ENCODE data around the gene EEF1G. TPM values are rescaled to one million over a fixed set of nuclear protein-coding genes. Genes with fewer than 3 reads are reported as not detected.
"Not testable (repeated sequence)": the region's sequence is repeated elsewhere in the genome, so short reads cannot be mapped to it uniquely, and the experiment has no call there.

Gene EEF1G
- total RNA-seq, 1 donor: 1,443 TPM

- TF ChIP-seq, protein P1, sequence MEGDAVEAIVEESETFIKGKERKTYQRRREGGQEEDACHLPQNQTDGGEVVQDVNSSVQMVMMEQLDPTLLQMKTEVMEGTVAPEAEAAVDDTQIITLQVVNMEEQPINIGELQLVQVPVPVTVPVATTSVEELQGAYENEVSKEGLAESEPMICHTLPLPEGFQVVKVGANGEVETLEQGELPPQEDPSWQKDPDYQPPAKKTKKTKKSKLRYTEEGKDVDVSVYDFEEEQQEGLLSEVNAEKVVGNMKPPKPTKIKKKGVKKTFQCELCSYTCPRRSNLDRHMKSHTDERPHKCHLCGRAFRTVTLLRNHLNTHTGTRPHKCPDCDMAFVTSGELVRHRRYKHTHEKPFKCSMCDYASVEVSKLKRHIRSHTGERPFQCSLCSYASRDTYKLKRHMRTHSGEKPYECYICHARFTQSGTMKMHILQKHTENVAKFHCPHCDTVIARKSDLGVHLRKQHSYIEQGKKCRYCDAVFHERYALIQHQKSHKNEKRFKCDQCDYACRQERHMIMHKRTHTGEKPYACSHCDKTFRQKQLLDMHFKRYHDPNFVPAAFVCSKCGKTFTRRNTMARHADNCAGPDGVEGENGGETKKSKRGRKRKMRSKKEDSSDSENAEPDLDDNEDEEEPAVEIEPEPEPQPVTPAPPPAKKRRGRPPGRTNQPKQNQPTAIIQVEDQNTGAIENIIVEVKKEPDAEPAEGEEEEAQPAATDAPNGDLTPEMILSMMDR (IDR thresholded peaks at IDR 0.05; ENCODE audit: insufficient read depth, low read length): no peak
- H3K4me3 ChIP-seq (ENCODE audit: low read depth, low read length): peak overlapping the region; percentile 57
- DNase-seq (ENCODE audit: low read depth): peak; percentile 96
Measured at GRCh38 chr11:62553080-62553838, 20.4 kb downstream of the EEF1G start.

DNA sequence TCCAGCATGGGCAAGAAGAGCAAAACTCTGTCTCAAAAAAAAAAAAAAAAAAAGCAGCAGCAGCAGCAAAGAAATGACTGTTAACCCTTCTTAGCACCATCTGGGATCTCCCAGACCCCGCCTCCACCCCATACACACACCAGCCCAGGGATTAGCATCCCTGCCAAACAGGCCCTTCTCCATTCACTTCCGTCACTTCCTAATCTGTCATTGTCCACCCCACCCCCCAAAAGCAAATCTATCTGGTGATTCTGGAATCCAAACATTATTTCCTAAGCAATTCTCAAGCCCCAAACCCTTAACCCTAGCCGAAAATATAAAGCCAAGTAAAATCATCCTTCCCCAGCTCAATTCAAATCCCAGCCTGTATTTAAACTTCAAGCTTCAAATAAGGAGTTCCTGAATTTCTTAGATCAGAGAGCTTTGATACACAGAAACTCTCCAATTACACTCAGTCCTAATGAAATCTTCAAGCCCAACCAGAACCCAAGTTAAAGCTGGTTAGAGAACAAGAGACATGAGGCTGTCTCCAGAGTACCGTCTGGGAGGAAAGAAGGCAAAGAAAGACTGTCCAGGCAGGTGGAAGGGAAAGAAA is 21.1 kb downstream of the EEF1G start:
- peak; percentile 35 for DNase-seq (ENCODE audit: low read depth)
- peak overlapping the region; percentile 57 for H3K4me3 ChIP-seq (ENCODE audit: low read depth, low read length)
- TF ChIP-seq, protein P1 (IDR thresholded peaks at IDR 0.05; ENCODE audit: insufficient read depth, low read length): no peak

DNA sequence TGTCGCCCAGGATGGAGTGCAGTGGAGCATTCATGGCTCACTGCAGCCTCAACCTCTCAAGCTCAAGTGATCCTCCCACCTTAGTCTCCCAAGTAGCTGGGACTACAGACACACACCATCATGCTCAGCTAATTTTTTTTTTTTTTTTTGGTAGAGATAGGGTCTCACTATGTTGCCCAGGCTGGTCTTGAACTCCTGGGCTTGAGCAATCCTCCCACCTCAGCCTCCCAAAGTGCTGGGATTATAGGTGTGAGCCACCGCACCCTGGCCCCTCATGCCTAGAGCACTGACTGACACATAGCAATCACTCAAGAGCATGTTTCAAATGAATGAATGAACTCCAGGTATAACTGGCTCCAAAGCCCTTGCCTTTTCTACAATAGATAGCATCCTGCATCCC is 23.2 kb downstream of the EEF1G start:
- not testable (repeated sequence) for H3K4me3 ChIP-seq (ENCODE audit: low read depth, low read length); DNase-seq (ENCODE audit: low read depth)

DNA sequence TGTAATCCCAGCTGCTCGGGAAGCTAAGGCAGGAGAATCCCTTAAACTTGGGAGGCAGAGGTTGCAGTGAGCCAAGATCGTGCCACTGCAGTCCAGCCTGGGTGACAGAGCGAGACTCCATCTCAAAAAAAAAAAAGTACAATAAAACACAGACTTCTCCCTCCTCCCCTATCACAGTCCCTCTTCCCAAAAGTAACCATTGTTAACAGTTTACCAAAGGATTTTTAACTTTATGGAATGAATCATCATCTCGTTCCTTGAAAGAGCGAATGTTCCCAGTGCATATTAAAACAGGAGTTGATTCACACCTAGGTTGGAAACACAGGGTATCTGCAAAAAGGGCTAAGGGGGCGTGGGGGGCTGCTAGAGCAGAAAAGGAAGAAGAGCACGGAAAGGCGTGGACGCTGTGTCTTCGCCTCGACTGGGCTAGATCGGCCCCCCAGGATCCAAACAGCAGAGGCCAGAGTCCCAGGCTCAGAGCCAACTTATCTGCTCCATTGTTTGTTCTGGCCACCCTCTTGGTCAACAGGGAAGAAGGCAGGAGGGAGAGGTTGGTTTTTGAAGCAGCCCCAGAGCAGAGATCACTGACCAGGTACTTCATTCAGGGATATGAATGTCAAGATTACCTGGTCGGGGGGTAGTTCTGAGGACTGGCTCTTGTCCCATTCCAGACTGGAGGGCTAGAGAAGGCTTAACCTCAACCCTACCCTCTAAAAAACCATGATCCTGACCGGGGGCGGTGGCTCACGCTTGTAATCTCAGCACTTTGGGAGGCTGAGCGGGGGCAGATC is 25.0 kb downstream of the EEF1G start:
- TF ChIP-seq, protein P1 (IDR thresholded peaks at IDR 0.05; ENCODE audit: insufficient read depth, low read length): no peak
- peak; percentile 73 for DNase-seq (ENCODE audit: low read depth)
- peak overlapping the region; percentile 41 for H3K4me3 ChIP-seq (ENCODE audit: low read depth, low read length)

- DNase-seq (ENCODE audit: low read depth): no peak
- peak overlapping the region; percentile 93 for H3K4me3 ChIP-seq (ENCODE audit: low read depth, low read length)
- TF ChIP-seq, protein P1 (IDR thresholded peaks at IDR 0.05; ENCODE audit: insufficient read depth, low read length): no peak
Measured at GRCh38 chr11:62547691-62548281, 25.9 kb downstream of the EEF1G start.

GRCh38 chr11:62546929-62547625 is 26.6 kb downstream of the EEF1G start:
- peak; percentile 37 for DNase-seq (ENCODE audit: low read depth)
- H3K4me3 ChIP-seq (ENCODE audit: low read depth, low read length): peak overlapping the region; percentile 93
- TF ChIP-seq, protein P1 (IDR thresholded peaks at IDR 0.05; ENCODE audit: insufficient read depth, low read length): no peak
